HepG2 (cell line): ENCODE data around the gene PCIF1. TPM values are rescaled to one million over a fixed set of nuclear protein-coding genes. Genes with fewer than 3 reads are reported as not detected.

Source experiments
- BATF2 ChIP-seq: sonication (generic); formaldehyde crosslinking; IDR thresholded peaks from 2 replicates; pipeline ENCODE4 v1.8.0; 2022; ENCODE audit warnings: mild to moderate bottlenecking, missing genetic modification reagents, moderate library complexity
- CBX5 ChIP-seq: sonication (generic); formaldehyde crosslinking; IDR thresholded peaks from 2 replicates; pipeline ENCODE4 v1.4.0; 2020; ENCODE audit warnings: missing genetic modification reagents, borderline replicate concordance
- HDAC2 ChIP-seq: sonication (generic); formaldehyde crosslinking; IDR thresholded peaks from 2 replicates; pipeline ENCODE4 v1.4.0; 2020; ENCODE audit warnings: missing genetic modification reagents
- HNF1B ChIP-seq: sonication (generic); formaldehyde crosslinking; IDR thresholded peaks from 2 replicates; pipeline ENCODE4 v1.5.1; 2020; ENCODE audit warnings: mild to moderate bottlenecking, moderate library complexity, missing genetic modification reagents
- NCOA5 ChIP-seq: sonication (generic); formaldehyde crosslinking; IDR thresholded peaks from 2 replicates; pipeline ENCODE4 v1.4.0; 2020; ENCODE audit warnings: missing genetic modification reagents
- NFE2L2 ChIP-seq: fragments of 150-350 bp; IDR thresholded peaks from 2 replicates; pipeline ENCODE4 v1.6.1; 2014; ENCODE audit warnings: low read length
- POGK ChIP-seq: sonication (generic); formaldehyde crosslinking; conservative IDR thresholded peaks from 2 replicates; pipeline ENCODE4 v1.8.0; 2022; ENCODE audit warnings: mild to moderate bottlenecking, moderate library complexity, missing genetic modification reagents
- PRDM4 ChIP-seq: sonication (generic); formaldehyde crosslinking; IDR thresholded peaks from 2 replicates; pipeline ENCODE4 v1.9.0; 2021; ENCODE audit warnings: missing genetic modification reagents, borderline replicate concordance
- RFX3 ChIP-seq: IDR thresholded peaks from 2 replicates; pipeline ENCODE4 v1.6.1; 2016; ENCODE audit warnings: missing biosample characterization, missing genetic modification reagents
- ZBTB10 ChIP-seq: sonication (generic); formaldehyde crosslinking; IDR thresholded peaks from 2 replicates; pipeline ENCODE4 v1.4.0; 2020; ENCODE audit warnings: missing genetic modification reagents, borderline replicate concordance
- ZBTB44 ChIP-seq: sonication (generic); formaldehyde crosslinking; IDR thresholded peaks from 2 replicates; pipeline ENCODE4 v1.4.0; 2020; ENCODE audit warnings: missing genetic modification reagents
- ZC3H4 ChIP-seq: sonication (generic); formaldehyde crosslinking; IDR thresholded peaks from 2 replicates; pipeline ENCODE4 v1.4.0; 2020; ENCODE audit warnings: missing genetic modification reagents, borderline replicate concordance
- ZFP41 ChIP-seq: sonication (generic); formaldehyde crosslinking; IDR thresholded peaks from 2 replicates; pipeline ENCODE4 v1.4.0; 2020; ENCODE audit warnings: mild to moderate bottlenecking, missing genetic modification reagents, borderline replicate concordance
- ZMAT3 ChIP-seq: sonication (generic); formaldehyde crosslinking; conservative IDR thresholded peaks from 2 replicates; pipeline ENCODE4 v1.7.0; 2021; ENCODE audit warnings: missing genetic modification reagents
- ZNF136 ChIP-seq: sonication (generic); formaldehyde crosslinking; IDR thresholded peaks from 2 replicates; pipeline ENCODE4 v1.8.1; 2022; ENCODE audit warnings: low read depth, mild to moderate bottlenecking, moderate library complexity, missing genetic modification reagents
- ZNF143 ChIP-seq: sonication (generic); formaldehyde crosslinking; IDR thresholded peaks from 2 replicates; pipeline ENCODE4 v1.4.0; 2020; ENCODE audit warnings: missing genetic modification reagents
- ZNF24 ChIP-seq: fragments of 450-650 bp; IDR thresholded peaks from 2 replicates; pipeline ENCODE4 v1.6.1; 2017; ENCODE audit warnings: antibody characterized with exemption, mild to moderate bottlenecking
- polyA plus RNA-seq, 8 experiments: library from polyadenylated mRNA; depleted of rRNA in 3 of 8; stranded (reverse) in 7 of 8; unstranded in 1 of 8; fragments of >200 nt; fragmentation: Illumina TruSeq in 4 of 8; extraction: Trizol in 4 of 8; gene quantifications; 2 replicates each; pipeline versions ENCODE4 v1.2.1 to v1.2.3, GENCODE V29; 2011 to 2016; ENCODE audit warnings: low read depth in 4 of 8, missing spikeins in 1 of 8, mixed read lengths in 1 of 8; ENCODE audit not compliant: insufficient read depth in 1 of 8
- total RNA-seq, 5 experiments: library from RNA; depleted of rRNA; stranded (reverse); fragments of >200 nt; fragmentation: Illumina TruSeq; extraction: Trizol; gene quantifications; 2 replicates each; pipeline ENCODE4 v1.2.3, GENCODE V29; 2016; ENCODE audit warnings: low read depth in 1 of 5

PCIF1 gene
- total and polyA plus RNA-seq, 2 of the 13 experiments (the other 11 are each of a cell fraction or from before 2014, with no cell fraction given), result 20.9 to 24.4 TPM

- TF ChIP-seq POGK (CRISPR knock-in tag), result 0 out of 2 replicates have a peak, but pooled peaks have one; percentile 38
- no peak for TF ChIP-seq NFE2L2
- TF ChIP-seq HNF1B (CRISPR knock-in tag), result no peak
- no peak for TF ChIP-seq BATF2 (CRISPR knock-in tag)
- 0 out of 2 replicates have a peak, but pooled peaks have one; percentile 38 for TF ChIP-seq ZC3H4
- no peak for TF ChIP-seq ZBTB44 (CRISPR knock-in tag)
- peak; percentile 25; the same call in 1 of the 2 replicates for TF ChIP-seq CBX5
- TF ChIP-seq ZMAT3, result no peak
- no peak for TF ChIP-seq NCOA5
- peak; percentile 47; the same call in 1 of the 2 replicates for TF ChIP-seq HDAC2 (CRISPR knock-in tag)
- TF ChIP-seq PRDM4 (CRISPR knock-in tag), result no peak
- no peak for TF ChIP-seq ZNF24
- no peak for TF ChIP-seq ZBTB10 (CRISPR knock-in tag)
- no peak for TF ChIP-seq ZNF136 (CRISPR knock-in tag)
- no peak; the same call in 1 of the 2 replicates for TF ChIP-seq ZNF143 (CRISPR knock-in tag)
- no peak for TF ChIP-seq ZFP41
- no peak for TF ChIP-seq RFX3 (CRISPR knock-in tag)
Observed at GRCh38 chr20:45969712-45970634, 35.5 kb downstream of the PCIF1 start (continued).
